ENCODE results near the gene GPR135. TPM values are rescaled to one million over a fixed set of nuclear protein-coding genes. Genes with fewer than 3 reads are reported as not detected.

GPR135 gene
- total RNA-seq, 1 donor from 2014 or later = 6.4 TPM

GRCh38 chr14:59419303-59419702 is 45.9 kb downstream of the GPR135 start:
- Histone ChIP-seq H3K9me3 (no peaks in the 10 kb centered on the region), H3K4me1 (peaks cover 6% of the 10 kb centered on the region), H3K36me3 (no peaks in the 10 kb centered on the region), H3K27me3 (no peaks in the 10 kb centered on the region), H3K4me3 (no peak overlapping the region), H3K27ac (no peak overlapping the region)
- intact Hi-C loops (cut with DNase I) = no loop called here
- no peak for DNase-seq (ENCODE audit: extremely low spot score in 2 of 2)
- no peak for TF ChIP-seq POLR2A (IDR thresholded peaks at IDR 0.05)
- TF ChIP-seq CTCF (IDR thresholded peaks at IDR 0.05) = no peak
- TF ChIP-seq POLR2AphosphoS5 (IDR thresholded peaks at IDR 0.05; ENCODE audit: insufficient read depth in 1 of 2, low read depth in 1 of 2) = no peak

- Histone ChIP-seq H3K4me3 (no peak overlapping the region), H3K27ac (no peak overlapping the region), H3K36me3 (no peaks in the 10 kb centered on the region), H3K9me3 (no peaks in the 10 kb centered on the region), H3K4me1 (no peaks in the 10 kb centered on the region), H3K27me3 (no peaks in the 10 kb centered on the region)
- DNase-seq (ENCODE audit: extremely low spot score in 2 of 2) = no peak
- no peak for TF ChIP-seq POLR2A (IDR thresholded peaks at IDR 0.05)
- intact Hi-C loops (cut with DNase I) = no loop called here
Measured at GRCh38 chr14:59417311-59417710, 47.9 kb downstream of the GPR135 start.

- TF ChIP-seq POLR2A (IDR thresholded peaks at IDR 0.05) (no peak), POLR2AphosphoS5 (IDR thresholded peaks at IDR 0.05; ENCODE audit: insufficient read depth in 1 of 2, low read depth in 1 of 2) (no peak), CTCF (IDR thresholded peaks at IDR 0.05) (no peak)
- Histone ChIP-seq H3K27me3 (no peaks in the 10 kb centered on the region), H3K9me3 (no peaks in the 10 kb centered on the region), H3K27ac (no peak overlapping the region), H3K36me3 (no peaks in the 10 kb centered on the region), H3K4me3 (no peak overlapping the region), H3K4me1 (no peaks in the 10 kb centered on the region)
- DNase-seq (ENCODE audit: extremely low spot score in 2 of 2) = no peak
- intact Hi-C loops (cut with DNase I) = no loop called here
Measured at GRCh38 chr14:59415836-59416602, 49.2 kb downstream of the GPR135 start.

Other genes starting within 250 kb of the GPR135 start
- gene L3HYPDH, start 19.0 kb upstream of the GPR135 start, total RNA-seq = 103 TPM
- 45.9 TPM for gene JKAMP, start 19.1 kb upstream of the GPR135 start, total RNA-seq
- gene CCDC175, start 111.4 kb upstream of the GPR135 start, total RNA-seq = not detected